ENCODE measurements around the gene PPT2.

PPT2 gene

GRCh38 chr6:32179766-32180405, 25.9 kb downstream of the PPT2 start:
- Histone ChIP-seq H3K27ac (replicated peaks) (no peak overlapping the region), H3K27me3 (ENCODE audit: insufficient read depth, poor library complexity, severe bottlenecking) (no peaks in the 10 kb centered on the region), H3K4me3 (replicated peaks; ENCODE audit: insufficient read depth, low read length) (no peak overlapping the region)
- TF ChIP-seq POLR2AphosphoS5 (IDR thresholded peaks at IDR 0.05; ENCODE audit: low read depth) (no peak), GABPA (IDR thresholded peaks at IDR 0.05; ENCODE audit: low read depth) (no peak), REST (IDR thresholded peaks at IDR 0.05; ENCODE audit: insufficient replicate concordance, low read depth) (no peak), CTCF (IDR thresholded peaks at IDR 0.05; ENCODE audit: insufficient read depth, low read length) (no peak), SPI1 (IDR thresholded peaks at IDR 0.05; ENCODE audit: borderline replicate concordance, low read depth) (no peak)
- DNase-seq (ENCODE audit: low read depth in 1 of 2, low spot score in 1 of 2), result no peak

GRCh38 chr6:32181148-32181702, 27.3 kb downstream of the PPT2 start:
- H3K27me3 ChIP-seq (ENCODE audit: insufficient read depth, poor library complexity, severe bottlenecking), result no peaks in the 10 kb centered on the region
- H3K4me3 ChIP-seq (replicated peaks; ENCODE audit: insufficient read depth, low read length), result no peak overlapping the region
- TF ChIP-seq CTCF (IDR thresholded peaks at IDR 0.05; ENCODE audit: insufficient read depth, low read length), result no peak
- no peak for TF ChIP-seq SPI1 (IDR thresholded peaks at IDR 0.05; ENCODE audit: borderline replicate concordance, low read depth)
- no peak for TF ChIP-seq GABPA (IDR thresholded peaks at IDR 0.05; ENCODE audit: low read depth)
- no peak for TF ChIP-seq REST (IDR thresholded peaks at IDR 0.05; ENCODE audit: insufficient replicate concordance, low read depth)
- TF ChIP-seq POLR2AphosphoS5 (IDR thresholded peaks at IDR 0.05; ENCODE audit: low read depth), result no peak
- no peak overlapping the region for H3K27ac ChIP-seq (replicated peaks)
- DNase-seq (ENCODE audit: low read depth in 1 of 2, low spot score in 1 of 2), result no peak

GRCh38 chr6:32181915-32182529, 28.1 kb downstream of the PPT2 start:
- no peak for DNase-seq (ENCODE audit: low read depth in 1 of 2, low spot score in 1 of 2)
- H3K27me3 ChIP-seq (ENCODE audit: insufficient read depth, poor library complexity, severe bottlenecking), result no peaks in the 10 kb centered on the region
- no peak for TF ChIP-seq GABPA (IDR thresholded peaks at IDR 0.05; ENCODE audit: low read depth)
- no peak for TF ChIP-seq SPI1 (IDR thresholded peaks at IDR 0.05; ENCODE audit: borderline replicate concordance, low read depth)
- TF ChIP-seq CTCF (IDR thresholded peaks at IDR 0.05; ENCODE audit: insufficient read depth, low read length), result no peak
- no peak for TF ChIP-seq POLR2AphosphoS5 (IDR thresholded peaks at IDR 0.05; ENCODE audit: low read depth)
- TF ChIP-seq REST (IDR thresholded peaks at IDR 0.05; ENCODE audit: insufficient replicate concordance, low read depth), result no peak
- no peak overlapping the region for H3K4me3 ChIP-seq (replicated peaks; ENCODE audit: insufficient read depth, low read length)
- H3K27ac ChIP-seq (replicated peaks), result no peak overlapping the region
